8988T (cell line): ENCODE measurements around the gene EXOC4.

ENCODE experiments used
- DNase-seq: peaks from one replicate; pipeline ENCODE4 v3.0.0; 2011

The EXOC4 gene

DNA sequence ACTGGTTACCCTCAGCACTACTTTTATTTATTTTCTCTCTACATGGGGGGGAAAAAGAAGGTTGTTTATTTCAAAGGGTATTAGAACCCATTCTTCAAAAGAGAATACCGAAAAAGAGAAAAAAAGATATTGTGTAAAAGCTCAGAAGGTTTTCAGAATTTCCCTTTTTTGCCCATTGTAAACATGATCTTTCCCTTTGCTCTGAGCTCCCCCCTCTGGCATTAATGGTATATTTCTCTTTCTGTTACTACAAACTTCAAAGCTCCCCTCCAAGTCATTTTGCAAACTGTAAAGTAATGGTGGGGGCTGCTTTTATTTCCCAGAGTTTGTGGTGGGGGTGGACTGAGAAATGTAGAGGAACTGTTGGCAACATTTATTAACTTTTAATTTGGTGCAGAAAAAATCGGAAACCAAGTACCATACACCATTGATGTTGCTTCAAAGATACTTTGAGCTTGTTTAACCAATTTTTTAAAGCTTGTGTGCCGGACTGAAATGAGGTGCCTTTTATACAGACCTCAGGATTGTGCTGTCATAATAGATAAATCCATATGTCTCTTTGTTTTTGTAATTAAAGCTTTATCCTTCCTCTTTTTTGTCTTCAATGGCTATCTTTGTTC lies 181.5 kb downstream of the EXOC4 start:
- DNase-seq = no peak

DNA sequence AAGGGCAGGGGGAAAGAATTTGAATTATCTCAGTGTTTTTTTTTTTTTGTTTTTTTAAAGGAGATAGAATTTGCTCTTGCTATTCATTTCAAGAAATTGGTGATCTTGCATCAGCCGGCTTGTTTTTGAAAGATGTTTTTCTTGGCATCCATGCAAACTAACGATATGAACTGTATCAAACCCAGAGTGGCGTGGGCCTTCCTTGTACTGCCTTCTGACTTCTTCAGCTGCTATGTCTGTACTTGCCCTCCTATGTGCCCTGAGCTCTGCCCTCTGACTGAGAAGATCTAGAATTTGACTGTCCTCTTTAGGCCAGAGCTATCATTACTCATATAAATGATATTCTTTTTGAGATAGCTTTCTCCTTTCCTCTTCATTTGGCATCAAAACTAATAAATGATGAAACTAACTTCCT lies 183.1 kb downstream of the EXOC4 start:
- DNase-seq = no peak

DNA sequence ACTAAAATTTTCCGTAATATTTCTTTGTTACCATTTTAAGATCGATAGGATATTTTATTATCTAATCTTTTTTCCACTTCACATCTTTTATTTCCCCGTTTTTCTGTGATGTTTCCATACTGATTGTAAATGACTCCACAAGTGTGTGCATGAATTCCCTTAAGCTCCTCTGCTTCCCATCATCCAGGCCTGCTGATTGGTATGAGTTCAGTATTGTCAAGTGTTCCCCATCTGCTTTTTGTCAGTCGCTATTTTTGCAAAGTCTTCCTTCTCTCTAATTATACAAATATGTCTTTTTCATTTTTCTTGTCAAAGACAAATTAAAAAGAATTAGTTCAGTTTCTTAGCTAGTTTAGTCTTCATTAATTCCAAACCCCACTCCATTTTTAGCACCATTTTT lies 184.7 kb downstream of the EXOC4 start:
- DNase-seq = no peak

DNA sequence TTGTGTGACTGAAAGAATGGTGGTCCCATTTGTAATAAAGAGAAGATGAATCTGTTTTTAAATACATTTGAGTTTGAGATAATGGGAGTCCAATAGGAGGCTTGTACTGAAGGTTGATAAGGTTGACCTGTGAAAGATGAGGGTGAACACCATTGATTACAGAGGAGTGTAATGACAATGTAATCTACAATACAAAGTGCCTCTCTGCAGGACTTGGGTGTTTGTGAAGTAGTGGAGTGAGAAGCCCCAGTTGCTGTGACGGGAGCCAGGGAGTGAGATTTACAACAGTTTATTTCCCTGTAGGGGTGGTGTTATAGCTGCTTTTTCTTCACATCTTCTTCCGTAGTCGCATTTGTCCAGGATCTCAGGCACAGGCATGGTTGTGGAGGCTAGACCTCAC lies 189.9 kb downstream of the EXOC4 start:
- no peak for DNase-seq

DNA sequence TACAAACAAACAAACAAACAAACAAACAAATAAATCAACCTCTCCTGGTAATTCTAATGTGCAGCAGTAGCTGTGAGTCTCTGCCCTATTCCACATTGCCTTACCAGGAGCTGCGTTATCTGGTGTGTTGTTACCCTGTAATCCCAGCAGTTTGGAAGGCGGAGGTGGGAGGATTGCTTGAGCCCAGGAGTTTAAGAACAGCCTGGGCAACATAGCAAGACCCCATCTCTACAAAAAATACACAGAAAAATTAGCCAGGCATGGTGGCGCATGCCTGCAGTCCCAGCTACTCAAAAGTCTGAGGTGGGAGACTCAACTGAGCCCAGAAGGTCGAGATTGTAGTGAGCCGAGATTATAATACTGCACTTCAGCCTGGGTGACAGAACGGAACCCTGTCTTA lies 192.7 kb downstream of the EXOC4 start:
- DNase-seq = no peak

DNA sequence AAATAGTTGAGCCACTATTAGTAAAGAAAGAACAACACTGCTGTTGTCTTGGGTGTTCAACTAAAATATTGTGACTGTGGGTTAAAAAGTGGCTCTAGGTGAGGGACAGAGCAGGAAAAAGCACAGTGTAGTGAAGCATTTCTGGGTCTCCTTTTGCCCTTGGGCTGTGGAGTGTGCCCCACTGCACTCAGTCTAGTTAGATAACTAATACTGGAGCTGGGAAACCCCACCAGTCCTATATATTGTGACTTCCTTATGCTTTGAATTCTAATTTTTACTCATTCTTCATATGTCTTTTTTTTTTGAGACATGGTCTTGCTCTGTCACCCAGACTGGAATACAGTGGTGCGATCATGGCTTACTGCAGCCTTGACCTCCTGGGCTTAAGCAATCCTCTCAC lies 195.1 kb downstream of the EXOC4 start:
- DNase-seq = no peak

DNA sequence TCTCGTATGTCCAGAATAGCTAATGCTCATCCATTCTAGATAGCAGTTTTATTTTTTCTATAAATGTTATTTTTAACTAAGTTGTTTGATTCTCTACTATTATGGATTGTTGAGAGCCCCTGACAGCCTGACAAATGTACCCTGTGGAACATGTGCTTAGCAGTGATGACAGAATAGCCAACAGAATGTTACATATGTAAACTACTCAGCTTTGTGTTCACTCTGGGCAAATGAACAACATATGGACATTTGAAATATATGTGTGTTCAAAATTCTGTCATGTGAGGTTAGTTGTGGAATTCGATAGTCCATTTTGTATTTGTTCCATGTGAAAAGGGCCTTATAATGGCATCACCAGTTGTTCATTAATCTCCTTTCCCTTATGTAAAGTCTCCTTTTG lies 199.7 kb downstream of the EXOC4 start:
- no peak for DNase-seq

DNA sequence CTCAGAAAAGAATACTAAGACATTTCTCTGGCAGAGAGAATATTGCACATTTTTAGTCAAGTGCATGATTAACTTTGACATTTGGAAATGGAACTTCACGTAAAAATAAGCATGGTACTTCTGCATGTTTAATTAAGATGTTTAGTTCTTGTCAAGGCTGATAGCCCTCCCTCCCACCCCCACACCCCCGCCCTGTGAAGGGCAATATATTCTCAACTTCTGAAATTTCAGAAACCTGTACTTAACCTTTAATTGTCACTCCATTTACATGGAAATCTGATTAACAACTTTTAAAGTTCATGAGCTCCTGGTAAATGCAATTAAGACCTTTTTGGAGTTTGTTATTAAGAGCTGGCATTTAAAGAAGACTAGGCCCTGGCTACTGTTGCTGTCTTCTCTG lies 205.8 kb downstream of the EXOC4 start:
- DNase-seq = no peak

DNA sequence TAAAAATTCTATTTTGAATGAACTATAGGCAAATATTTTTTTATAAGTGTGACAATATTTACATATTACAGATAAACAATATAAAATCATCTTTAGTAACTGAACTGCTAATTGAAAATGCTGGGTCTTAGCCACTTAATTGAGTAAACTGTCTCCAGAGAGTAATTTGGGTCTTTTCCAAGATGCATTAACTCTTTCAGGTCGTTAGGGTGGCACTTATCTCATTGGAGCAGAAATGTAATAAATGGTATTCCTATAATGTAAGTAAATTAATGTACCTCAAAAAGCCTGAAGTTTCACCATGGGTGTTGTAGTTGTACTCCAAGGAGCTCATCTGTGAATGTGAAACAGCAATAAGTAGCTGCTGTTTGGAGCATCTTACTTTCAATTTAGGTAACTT lies 208.5 kb downstream of the EXOC4 start:
- no peak for DNase-seq

DNA sequence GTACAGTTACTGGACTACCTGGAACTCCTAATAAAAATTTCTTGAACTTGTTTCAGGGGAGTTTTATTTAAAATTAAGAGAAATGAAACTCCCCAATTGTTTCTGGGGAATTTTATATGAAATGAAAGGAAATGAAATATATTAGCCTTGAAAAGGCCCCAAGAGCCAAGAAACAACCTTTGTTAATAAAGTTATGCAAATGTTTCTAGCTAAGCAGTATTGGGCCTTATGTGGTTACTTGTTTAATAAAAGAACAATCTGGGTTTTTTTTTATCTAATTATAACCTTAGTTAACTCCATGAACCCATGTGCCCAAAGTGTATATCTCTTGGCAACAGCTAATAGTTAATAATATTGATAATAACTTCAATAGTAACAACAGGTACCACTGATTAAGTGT lies 222.8 kb downstream of the EXOC4 start:
- no peak for DNase-seq

DNA sequence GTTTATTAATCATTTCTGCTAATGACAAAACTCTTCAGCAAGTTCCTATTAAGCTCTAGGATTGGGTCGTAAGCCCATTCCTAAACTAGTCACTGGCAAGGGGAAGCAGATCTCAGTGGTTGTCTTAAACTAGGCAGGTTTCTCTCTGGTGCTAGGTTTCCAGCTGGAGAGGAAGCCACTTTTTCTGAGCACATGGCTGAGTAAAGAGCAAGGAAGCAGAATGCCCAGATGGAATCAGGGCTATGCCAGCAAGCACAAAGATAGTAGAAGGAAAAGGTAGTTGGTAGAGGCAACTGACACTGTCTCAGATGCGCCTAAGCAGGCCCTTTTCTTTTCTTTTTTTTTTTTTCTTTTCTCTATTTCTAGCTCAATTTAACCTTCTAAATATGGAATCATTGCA lies 224.9 kb downstream of the EXOC4 start:
- no peak for DNase-seq

DNA sequence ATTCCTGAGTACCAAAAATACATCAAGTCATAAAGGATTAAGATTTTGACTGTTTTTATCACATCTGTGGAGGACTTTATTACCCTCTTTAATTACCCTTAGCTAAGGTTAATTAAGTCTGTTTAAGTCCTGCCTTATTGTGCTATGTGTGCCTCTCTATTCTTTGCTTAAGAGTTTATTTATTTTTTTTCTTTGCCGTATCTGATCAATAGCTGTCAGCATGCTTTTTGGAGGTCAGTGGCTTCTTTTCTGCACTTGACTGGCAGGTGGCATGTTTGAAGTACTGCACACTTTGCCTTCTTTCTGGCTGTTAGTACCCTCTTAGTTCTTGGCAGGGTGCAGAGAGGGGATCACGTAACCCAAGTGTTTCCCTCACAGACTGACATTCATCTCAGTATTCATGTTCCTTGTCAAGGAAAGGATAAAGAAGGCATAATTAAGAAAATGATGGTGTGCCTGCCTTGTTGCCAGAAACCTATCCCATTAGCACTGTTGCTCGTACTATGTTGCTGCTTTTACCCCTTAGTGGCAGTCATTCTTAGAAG lies 225.8 kb downstream of the EXOC4 start:
- no peak for DNase-seq

DNA sequence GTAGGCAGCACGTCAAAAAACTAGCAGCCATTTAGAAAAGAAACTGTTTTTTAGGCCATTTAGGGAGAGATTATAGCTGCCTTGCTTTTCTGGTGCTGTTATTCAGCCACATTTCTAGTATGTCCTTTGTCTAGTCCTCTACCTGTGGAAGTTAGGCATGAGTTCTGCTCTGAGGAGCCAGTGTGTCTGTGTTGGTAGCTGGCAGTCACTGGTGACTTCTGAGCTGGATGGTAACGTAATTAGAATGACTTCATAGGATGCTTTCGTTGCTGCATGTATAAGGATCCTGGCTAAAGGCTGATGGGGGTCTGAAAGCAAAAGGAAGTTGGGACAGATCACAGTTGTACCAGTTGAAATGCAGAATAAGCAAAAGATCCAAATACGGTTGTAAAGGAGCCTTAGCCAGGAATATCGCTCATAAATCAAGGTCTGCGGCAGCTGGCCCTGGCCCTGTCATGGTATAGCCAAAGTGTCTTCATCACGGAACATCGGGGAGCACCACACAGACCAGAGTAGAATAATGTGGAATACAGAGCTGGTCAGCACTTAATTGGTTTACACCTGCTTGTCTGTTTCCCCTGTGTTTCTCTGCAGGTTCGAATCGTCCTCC lies 226.7 kb downstream of the EXOC4 start:
- DNase-seq = no peak

DNA sequence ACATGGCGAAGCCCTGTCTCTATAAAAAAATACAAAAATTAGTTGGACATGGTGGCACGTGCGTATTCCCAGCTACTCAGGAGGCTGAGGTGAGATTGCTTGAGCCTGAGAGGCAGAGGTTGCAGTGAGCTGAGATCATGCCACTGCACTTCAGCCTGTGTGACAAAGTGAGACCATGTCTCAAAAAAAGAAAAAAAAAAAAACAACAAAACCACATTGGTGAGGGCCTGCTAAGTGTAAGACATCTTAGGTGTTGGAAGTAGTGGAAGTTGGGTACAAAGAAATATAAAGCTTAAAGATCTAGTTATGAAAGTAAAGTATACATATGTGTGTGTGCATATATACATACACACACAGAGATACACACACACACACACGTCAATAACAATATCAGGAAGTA lies 228.0 kb downstream of the EXOC4 start:
- DNase-seq = no peak

DNA sequence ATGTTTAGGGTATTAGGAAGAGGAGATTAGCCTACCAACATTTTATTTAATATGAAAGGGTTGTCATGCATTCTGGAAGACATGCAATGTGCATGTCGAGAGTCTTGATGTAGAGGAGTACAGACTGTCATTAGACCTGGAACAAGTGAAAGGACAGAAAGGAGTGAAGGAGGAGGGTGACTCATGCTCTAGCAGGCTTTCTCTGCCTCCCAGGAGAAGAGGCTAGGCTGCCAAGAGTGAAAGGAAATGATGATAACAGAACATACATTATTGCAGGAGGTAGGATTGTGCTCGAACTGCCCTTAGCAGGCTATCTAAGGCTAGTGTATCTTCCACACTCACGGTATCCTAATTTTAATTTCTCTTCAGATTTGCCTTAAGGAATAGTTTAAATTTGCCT lies 228.8 kb downstream of the EXOC4 start:
- DNase-seq = no peak

DNA sequence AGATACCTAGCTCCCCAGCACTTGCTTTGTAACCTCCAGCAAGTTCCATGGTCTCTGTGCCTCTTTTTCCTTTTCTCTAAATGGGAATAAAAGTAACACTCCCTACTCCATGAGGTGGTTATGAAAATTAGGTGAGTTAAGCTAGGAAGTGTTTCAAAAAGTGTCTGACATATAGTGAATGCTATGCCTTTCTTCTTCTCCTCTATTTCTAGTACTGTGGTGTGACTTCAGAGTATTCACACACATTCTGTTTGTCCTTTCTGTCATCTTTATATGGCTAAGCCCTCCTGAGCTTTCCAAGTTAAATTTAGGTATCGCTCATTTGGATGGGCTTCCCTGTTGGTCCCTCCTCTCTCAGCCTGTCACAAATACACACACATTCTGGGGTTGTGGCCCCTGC lies 229.7 kb downstream of the EXOC4 start:
- DNase-seq = no peak

DNA sequence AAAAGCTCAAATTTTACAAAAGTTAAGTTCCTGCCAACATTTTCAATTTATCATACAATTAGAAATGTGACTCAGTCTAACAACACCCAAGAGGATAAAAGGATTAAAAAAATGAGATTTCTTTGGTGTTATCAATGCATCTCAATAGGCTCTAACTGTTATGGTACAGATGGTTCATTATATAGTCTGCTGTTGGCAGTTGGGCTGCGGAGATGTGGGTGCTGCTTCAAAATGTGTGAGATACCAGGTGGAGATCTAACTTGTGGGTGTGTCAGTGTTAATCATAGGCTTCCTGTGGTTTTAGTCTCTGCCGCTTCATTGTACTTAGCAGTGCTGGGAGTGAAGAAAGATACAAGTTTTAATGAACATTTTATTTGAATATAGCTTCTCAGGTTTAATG lies 231.2 kb downstream of the EXOC4 start:
- no peak for DNase-seq

DNA sequence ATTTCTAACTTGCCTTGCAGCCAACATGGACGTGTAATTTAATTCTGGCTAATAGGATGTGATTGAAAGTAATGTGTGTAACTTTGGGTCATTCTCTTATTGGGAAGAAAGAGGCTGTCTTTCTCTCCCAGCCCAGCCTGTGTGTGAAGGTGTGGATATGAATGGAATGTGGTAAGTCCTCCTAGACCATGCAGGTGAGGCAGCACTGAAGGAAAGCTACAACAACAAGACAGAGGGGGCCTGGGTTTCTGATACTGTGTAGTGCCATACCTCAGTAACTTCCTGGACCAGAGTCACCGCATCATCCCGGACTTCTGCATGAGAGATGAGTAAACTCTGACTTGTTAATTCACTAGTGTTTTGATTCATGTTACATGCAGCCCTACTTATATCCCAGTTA lies 237.0 kb downstream of the EXOC4 start:
- no peak for DNase-seq

DNA sequence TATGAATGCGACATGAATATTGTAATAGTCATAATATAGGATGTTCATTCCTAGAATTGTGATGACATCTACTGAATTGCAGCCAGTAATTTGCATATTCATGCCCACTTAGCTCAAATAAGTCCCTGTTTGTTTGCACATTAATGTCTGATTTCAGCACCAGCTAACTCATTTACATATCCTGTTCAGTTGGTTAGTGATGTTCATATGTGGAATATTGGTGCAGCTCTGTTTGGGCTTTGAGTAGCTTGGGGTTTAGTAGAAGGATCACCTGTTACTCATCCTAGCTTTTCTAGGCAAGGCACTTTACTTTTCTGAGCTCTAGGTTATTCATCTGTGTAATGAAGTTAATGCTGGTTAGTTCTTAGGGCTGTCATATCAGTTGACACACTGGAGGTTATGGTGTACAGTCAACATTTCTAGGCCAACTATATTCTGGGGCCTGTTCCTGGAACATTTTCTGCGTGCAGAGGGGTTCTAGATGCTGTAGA lies 238.4 kb downstream of the EXOC4 start:
- no peak for DNase-seq

DNA sequence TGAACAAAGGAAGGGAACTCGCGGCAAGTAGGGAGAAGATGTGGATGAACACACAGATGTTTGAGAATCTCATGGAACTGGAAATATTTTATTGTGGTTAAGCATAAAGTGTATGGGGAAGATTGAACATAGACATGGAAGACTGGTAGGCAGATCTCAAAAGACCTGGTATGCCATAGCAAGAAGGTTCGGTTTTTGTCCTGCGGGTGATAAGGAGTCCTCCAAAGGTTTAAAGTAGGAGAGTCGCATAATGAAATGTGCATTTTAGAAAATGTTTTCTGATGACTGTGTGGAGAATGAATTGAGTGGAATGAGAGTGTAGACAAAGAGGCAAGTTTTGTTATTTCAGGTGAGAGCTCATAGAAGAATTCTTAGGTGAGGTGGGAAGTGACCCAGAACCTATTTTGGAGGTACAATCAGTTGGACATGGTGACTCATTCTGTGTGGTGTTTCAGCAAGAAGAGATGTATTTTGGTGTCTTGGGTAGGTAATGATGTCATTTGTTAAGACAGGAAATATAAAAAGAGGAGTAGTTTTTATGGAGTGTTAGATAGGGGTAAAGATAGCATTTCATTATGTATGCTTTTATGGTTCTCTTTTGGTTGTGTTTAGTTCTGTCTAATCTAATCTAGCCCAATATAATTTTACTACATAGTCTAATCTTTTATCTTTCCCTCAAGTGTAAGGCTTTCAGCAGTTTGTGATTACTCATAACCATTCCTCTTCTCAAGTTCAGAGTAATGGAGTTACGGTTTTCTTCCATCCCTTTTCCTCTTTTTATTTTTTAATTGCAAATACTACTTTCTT lies 239.2 kb downstream of the EXOC4 start:
- DNase-seq = no peak

DNA sequence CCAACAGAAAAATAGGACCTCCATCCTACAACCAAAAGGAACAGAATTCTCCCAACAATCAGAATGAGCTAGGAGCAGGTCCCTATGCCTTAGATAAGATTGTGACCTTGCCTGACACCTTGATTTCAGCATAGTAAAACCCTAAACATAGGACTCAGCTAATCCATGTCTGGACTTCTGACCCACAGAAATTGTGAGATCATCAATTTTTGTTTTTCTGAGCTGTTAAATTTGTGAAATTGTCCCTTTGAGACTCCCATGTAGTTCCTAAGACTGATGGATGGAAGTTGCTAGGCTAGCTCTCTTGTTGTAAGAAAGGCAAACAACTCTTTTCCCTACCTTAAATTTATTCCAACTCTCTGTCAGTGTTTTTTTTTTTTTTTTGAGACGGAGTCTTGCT lies 244.2 kb downstream of the EXOC4 start:
- no peak for DNase-seq

DNA sequence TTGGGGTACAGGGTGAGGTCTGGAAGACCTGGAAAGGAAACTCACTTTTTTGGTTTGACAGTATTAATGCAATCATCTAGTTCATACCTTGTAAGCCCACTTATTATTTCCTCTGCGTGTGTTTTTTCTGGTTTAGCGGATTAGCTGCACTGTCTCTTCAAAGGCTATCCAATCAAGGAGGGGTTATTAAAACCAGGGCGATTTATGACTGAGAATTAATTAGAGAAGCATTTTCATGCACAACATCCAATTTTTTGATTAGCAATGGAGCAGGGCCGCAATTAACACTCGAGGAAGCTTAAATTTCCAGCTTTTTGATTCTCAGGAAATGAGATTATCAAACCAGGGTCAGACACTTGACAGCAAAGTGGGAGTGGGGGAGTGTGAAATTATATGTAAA lies 248.9 kb downstream of the EXOC4 start:
- DNase-seq = no peak

DNA sequence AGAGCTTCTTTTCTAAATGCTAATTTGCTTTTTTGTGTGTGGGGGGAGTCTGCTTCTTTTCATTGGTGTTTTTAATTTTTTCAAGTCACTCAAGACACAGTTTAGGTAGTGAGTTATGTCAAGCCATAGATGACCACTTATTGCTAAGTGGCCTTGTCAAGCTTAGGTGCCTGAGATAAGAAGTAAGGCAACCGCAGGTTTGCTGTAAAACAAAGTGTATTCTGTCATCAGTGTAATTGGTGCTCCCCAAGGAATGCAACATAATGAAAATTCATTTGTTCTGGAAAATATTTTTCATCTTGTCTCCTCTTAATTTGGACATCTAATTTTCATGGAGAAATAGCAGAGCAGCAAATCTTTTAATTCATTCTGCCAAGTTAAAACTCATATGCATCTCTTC lies 249.6 kb downstream of the EXOC4 start:
- DNase-seq = no peak

DNA sequence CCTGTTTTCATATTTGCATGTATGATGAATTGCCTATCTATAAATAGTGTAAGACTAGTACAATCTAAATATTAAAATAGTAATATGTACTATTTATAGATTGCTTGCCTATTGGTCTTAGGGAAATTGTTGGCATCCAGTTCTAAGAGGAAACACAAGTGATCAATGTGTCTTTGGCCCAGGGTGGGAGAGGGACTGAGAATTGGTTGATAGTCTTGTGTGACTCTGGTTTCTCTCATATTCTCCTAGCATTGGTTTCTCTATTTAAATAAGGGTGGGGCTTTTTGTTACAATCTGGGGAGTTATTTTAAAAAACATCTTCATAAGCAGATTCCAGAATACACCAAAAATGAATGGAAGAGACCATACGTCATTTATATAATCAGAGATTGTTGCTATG lies 250.1 kb downstream of the EXOC4 start:
- DNase-seq = no peak
